ENCODE data around the gene ZNF609.

ZNF609 gene

GRCh38 chr15:64547275-64547674 lies 86.9 kb downstream of the ZNF609 start:
- no peak for TF ChIP-seq CTCF (conservative IDR thresholded peaks at IDR 0.05; ENCODE audit: control insufficient read depth, insufficient read depth, low read depth, low read length)
- H3K4me3 ChIP-seq (ENCODE audit: control insufficient read depth, low read depth, low read length), result no peak overlapping the region
- no peak for DNase-seq (ENCODE audit: low read depth)

GRCh38 chr15:64548235-64548634 lies 87.9 kb downstream of the ZNF609 start:
- no peak for TF ChIP-seq CTCF (conservative IDR thresholded peaks at IDR 0.05; ENCODE audit: control insufficient read depth, insufficient read depth, low read depth, low read length)
- H3K4me3 ChIP-seq (ENCODE audit: control insufficient read depth, low read depth, low read length), result no peak overlapping the region
- DNase-seq (ENCODE audit: low read depth), result no peak

- H3K4me3 ChIP-seq (ENCODE audit: control insufficient read depth, low read depth, low read length), result no peak overlapping the region
- TF ChIP-seq CTCF (conservative IDR thresholded peaks at IDR 0.05; ENCODE audit: control insufficient read depth, insufficient read depth, low read depth, low read length), result no peak
- no peak for DNase-seq (ENCODE audit: low read depth)
These were observed 89.5 kb downstream of the ZNF609 start for GRCh38 chr15:64549860-64550259.

- no peak overlapping the region for H3K4me3 ChIP-seq (ENCODE audit: control insufficient read depth, low read depth, low read length)
- DNase-seq (ENCODE audit: low read depth), result no peak
- no peak for TF ChIP-seq CTCF (conservative IDR thresholded peaks at IDR 0.05; ENCODE audit: control insufficient read depth, insufficient read depth, low read depth, low read length)
These were observed 92.0 kb downstream of the ZNF609 start for GRCh38 chr15:64552281-64552948.

GRCh38 chr15:64558460-64559179 lies 98.2 kb downstream of the ZNF609 start:
- DNase-seq (ENCODE audit: low read depth), result no peak
- H3K4me3 ChIP-seq (ENCODE audit: control insufficient read depth, low read depth, low read length), result no peak overlapping the region
- no peak for TF ChIP-seq CTCF (conservative IDR thresholded peaks at IDR 0.05; ENCODE audit: control insufficient read depth, insufficient read depth, low read depth, low read length)

GRCh38 chr15:64559243-64559642 lies 98.9 kb downstream of the ZNF609 start:
- DNase-seq (ENCODE audit: low read depth), result no peak
- TF ChIP-seq CTCF (conservative IDR thresholded peaks at IDR 0.05; ENCODE audit: control insufficient read depth, insufficient read depth, low read depth, low read length), result no peak
- no peak overlapping the region for H3K4me3 ChIP-seq (ENCODE audit: control insufficient read depth, low read depth, low read length)

All from fibroblast of mammary gland (primary cell).